Astrocyte of the spinal cord (primary cell): ENCODE results near the gene IRF2BP2.
A peak's percentile ranks its signal among the peaks of the same experiment; 100 is the strongest.

Experiments
- DNase-seq: peaks from one replicate; pipeline ENCODE4 v3.0.0; 2011; ENCODE audit warnings: low read depth, low spot score
- H3K4me3 ChIP-seq: 2 replicates; pipeline ENCODE4 v1.5.1; 2011; ENCODE audit warnings: low read depth, mild to moderate bottlenecking, low read length, moderate library complexity
- CTCF ChIP-seq: IDR thresholded peaks from 2 replicates; pipeline ENCODE4 v1.5.1; 2012; ENCODE audit warnings: low read depth, mild to moderate bottlenecking, low read length, inconsistent platforms
- in situ Hi-C: cut with HindIII; loops from 2 replicates; pipeline ENCODE4 v1.10.0; 2017; ENCODE audit warnings: low sequenced_read_pairs

The IRF2BP2 gene

GRCh38 chr1:234559152-234559901 lies 50.7 kb downstream of the IRF2BP2 start:
- TF ChIP-seq CTCF = no peak
- no peak for DNase-seq
- no peak overlapping the region for H3K4me3 ChIP-seq
- in situ Hi-C loops = no loop called here

- no peak for TF ChIP-seq CTCF
- H3K4me3 ChIP-seq = no peak overlapping the region
- DNase-seq = no peak
- in situ Hi-C loops = no loop called here
Measured at GRCh38 chr1:234558330-234558836, 51.6 kb downstream of the IRF2BP2 start.

- H3K4me3 ChIP-seq = no peak overlapping the region
- in situ Hi-C loops = no loop called here
- TF ChIP-seq CTCF = no peak
- no peak for DNase-seq
Measured at GRCh38 chr1:234556245-234556943, 53.6 kb downstream of the IRF2BP2 start.

- no peak overlapping the region for H3K4me3 ChIP-seq
- DNase-seq = no peak
- in situ Hi-C loops = no loop called here
- TF ChIP-seq CTCF = no peak
Measured at GRCh38 chr1:234555390-234556024, 54.5 kb downstream of the IRF2BP2 start.

- DNase-seq = peak; percentile 14
- TF ChIP-seq CTCF = no peak
- no peak overlapping the region for H3K4me3 ChIP-seq
- in situ Hi-C loops = no loop called here
Measured at GRCh38 chr1:234554698-234555311, 55.2 kb downstream of the IRF2BP2 start.
